MCF 10A (cell line): ENCODE measurements around the gene HSPA6. TPM values are rescaled to one million over a fixed set of nuclear protein-coding genes. Genes with fewer than 3 reads are reported as not detected.

Experiments used
- BruUV-seq: library from RNA; stranded (reverse); fragments of 400-500 nt; replicated peaks from 2 replicates; lab custom pipeline; 2021; lab: Mats Ljungman, UMichigan
- CTCF ChIA-PET: fragments of 300-600 bp; sonication (Branson Sonifier 250); formaldehyde crosslinking; extraction: SDS; loops from one replicate; lab custom pipeline; 2021; ENCODE audit warnings: antibody characterized with exemption, inconsistent platforms; lab: Yijun Ruan, JAX
- POLR2A ChIA-PET: fragments of 300-600, 350-650 bp; sonication (Branson Sonifier 250); formaldehyde crosslinking; extraction: SDS; loops from one replicate; lab custom pipeline; 2020; ENCODE audit warnings: antibody characterized with exemption, inconsistent platforms; lab: Yijun Ruan, JAX
- DNase-seq: peaks from one replicate; pipeline ENCODE4 v3.0.0-alpha.2; 2018; ENCODE audit not compliant: unreplicated experiment
- H3K27ac Mint-ChIP-seq: one replicate; pipeline ENCODE4 v1.8.0; 2022; ENCODE audit warnings: mild to moderate bottlenecking, low read depth, mixed read lengths; ENCODE audit not compliant: unreplicated experiment
- H3K27me3 Mint-ChIP-seq: one replicate; pipeline ENCODE4 v1.8.0; 2022; ENCODE audit warnings: mixed read lengths; ENCODE audit not compliant: insufficient read depth, unreplicated experiment
- H3K36me3 Mint-ChIP-seq: one replicate; pipeline ENCODE4 v1.8.0; 2022; ENCODE audit warnings: mild to moderate bottlenecking, moderate library complexity, mixed read lengths; ENCODE audit not compliant: insufficient read depth, unreplicated experiment
- H3K4me1 Mint-ChIP-seq: one replicate; pipeline ENCODE4 v1.8.0; 2022; ENCODE audit warnings: mixed read lengths; ENCODE audit not compliant: insufficient read depth, unreplicated experiment
- H3K4me3 Mint-ChIP-seq: one replicate; pipeline ENCODE4 v1.8.0; 2022; ENCODE audit warnings: mild to moderate bottlenecking, moderate library complexity, mixed read lengths; ENCODE audit not compliant: unreplicated experiment
- H3K9me3 Mint-ChIP-seq: one replicate; pipeline ENCODE4 v1.8.0; 2022; ENCODE audit warnings: mixed read lengths; ENCODE audit not compliant: unreplicated experiment
- CTCF ChIP-seq: fragments of 200-600 bp; IDR thresholded peaks from one replicate; pipeline ENCODE4 v1.8.0; 2022; ENCODE audit warnings: antibody characterized with exemption, mild to moderate bottlenecking; ENCODE audit not compliant: unreplicated experiment
- intact Hi-C: fragments of 100-400 bp; cut with micrococcal nuclease; formaldehyde crosslinking; loops from 2 replicates; pipeline ENCODE4 v1.14.1; 2022
- total RNA-seq: library from RNA; stranded (reverse); gene quantifications from 2 replicates; pipeline ENCODE4 v1.2.3, GENCODE V29; 2022

The HSPA6 gene
- total RNA-seq, 1 experiment from 2014 or later: 0.28 TPM

- ChIA-PET POLR2A (no interaction called here), CTCF (no interaction called here)
- Mint-ChIP-seq H3K36me3 (no peaks in the 10 kb centered on the region), H3K9me3 (no peaks in the 10 kb centered on the region), H3K27me3 (peaks cover 33% of the 10 kb centered on the region), H3K4me3 (no peak overlapping the region), H3K27ac (no peak overlapping the region), H3K4me1 (no peaks in the 10 kb centered on the region)
- BruUV-seq: no TSS peak
- intact Hi-C loops: no loop called here
- TF ChIP-seq CTCF: no peak
- no peak for DNase-seq
Observed at GRCh38 chr1:161501234-161501633, 23.1 kb upstream of the HSPA6 start.

- no peak for TF ChIP-seq CTCF
- Mint-ChIP-seq H3K27me3 (peaks cover 28% of the 10 kb centered on the region), H3K4me1 (no peaks in the 10 kb centered on the region), H3K9me3 (no peaks in the 10 kb centered on the region), H3K27ac (no peak overlapping the region), H3K4me3 (no peak overlapping the region), H3K36me3 (no peaks in the 10 kb centered on the region)
- DNase-seq: no peak
- CTCF ChIA-PET: interaction anchor here (1.9 kb wide), 1 partner anchor 16 kb away, joined by 4 read pairs; no protein-coding TSS in a partner anchor
- POLR2A ChIA-PET: no interaction called here
- intact Hi-C loops: no loop called here
- BruUV-seq: no TSS peak
Observed at GRCh38 chr1:161502181-161502580, 22.2 kb upstream of the HSPA6 start.

- Mint-ChIP-seq H3K27me3 (peaks cover 23% of the 10 kb centered on the region), H3K9me3 (no peaks in the 10 kb centered on the region), H3K4me1 (no peaks in the 10 kb centered on the region), H3K27ac (no peak overlapping the region), H3K36me3 (no peaks in the 10 kb centered on the region), H3K4me3 (no peak overlapping the region)
- TF ChIP-seq CTCF: no peak
- POLR2A ChIA-PET: interaction anchor here (1.0 kb wide), 1 partner anchor 28 kb away, joined by 3 read pairs; no protein-coding TSS in a partner anchor
- DNase-seq: no peak
- no TSS peak for BruUV-seq
- intact Hi-C loops: no loop called here
- CTCF ChIA-PET: interaction anchor here (0.6 to 1.9 kb wide), 3 partner anchors 17 to 1342 kb away, joined by 3 to 4 read pairs (median 4); no protein-coding TSS in a partner anchor
Observed at GRCh38 chr1:161502641-161503393, 21.5 kb upstream of the HSPA6 start.

GRCh38 chr1:161503394-161503748 lies 21.0 kb upstream of the HSPA6 start:
- H3K4me3 Mint-ChIP-seq: no peak overlapping the region
- ChIA-PET CTCF (interaction anchor here (0.6 to 1.9 kb wide), 3 partner anchors 18 to 1342 kb away, joined by 3 to 4 read pairs (median 4); no protein-coding TSS in a partner anchor), POLR2A (interaction anchor here (1.0 kb wide), 1 partner anchor 28 kb away, joined by 3 read pairs; no protein-coding TSS in a partner anchor)
- intact Hi-C loops: no loop called here
- BruUV-seq: no TSS peak
- H3K27ac Mint-ChIP-seq: no peak overlapping the region
- H3K27me3 Mint-ChIP-seq: peaks cover 22% of the 10 kb centered on the region
- no peaks in the 10 kb centered on the region for H3K4me1 Mint-ChIP-seq
- no peak for DNase-seq
- no peak for TF ChIP-seq CTCF
- no peaks in the 10 kb centered on the region for H3K9me3 Mint-ChIP-seq
- no peaks in the 10 kb centered on the region for H3K36me3 Mint-ChIP-seq
